ENCODE results near the gene STT3A. TPM values are rescaled to one million over a fixed set of nuclear protein-coding genes. Genes with fewer than 3 reads are reported as not detected.

The STT3A gene
- total and polyA plus RNA-seq, 4 donors = 47.5 to 176 (median 130) TPM

DNA sequence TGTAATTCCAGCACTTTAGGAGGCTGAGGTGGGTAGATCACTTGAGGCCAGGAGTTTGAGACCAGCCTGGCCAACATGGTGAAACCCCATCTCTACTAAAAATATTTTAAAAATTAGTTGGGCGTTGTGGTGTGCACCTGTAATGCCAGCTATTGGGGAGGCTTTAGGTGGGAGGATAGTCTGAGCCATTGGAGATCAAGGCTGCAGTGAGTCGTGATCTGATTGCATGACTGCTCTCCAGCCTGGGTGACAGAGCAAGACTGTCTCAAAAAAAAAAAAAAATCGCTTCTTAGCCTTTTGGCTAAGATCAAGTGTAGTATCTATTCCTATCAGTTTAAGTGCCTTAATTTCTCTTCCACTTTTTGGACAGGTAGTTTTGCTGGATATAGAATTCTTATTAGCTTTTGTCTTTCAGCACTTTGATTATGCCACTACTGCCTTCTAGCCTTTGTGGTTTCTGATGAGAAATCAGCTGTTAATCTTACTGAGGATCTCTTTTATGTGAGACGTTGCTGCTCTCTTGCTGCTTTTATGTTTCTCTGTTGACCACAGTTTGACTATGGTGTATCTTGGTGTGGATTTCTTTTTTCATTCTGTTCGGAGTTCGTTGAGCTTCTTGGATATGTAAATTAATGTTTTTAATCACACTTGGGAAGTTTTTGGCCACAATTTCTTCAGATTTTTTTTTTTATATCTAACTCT is 57.0 kb downstream of the STT3A start:
- Histone ChIP-seq H3K27ac (ENCODE audit: low read depth in 1 of 2, low read length in 2 of 2) (no peak overlapping the region), H3K27me3 (ENCODE audit: control insufficient read depth in 4 of 4, insufficient read depth in 4 of 4, low read length in 3 of 4) (no peaks in the 10 kb centered on the region), H3K36me3 (ENCODE audit: control insufficient read depth in 4 of 4, insufficient read depth in 3 of 4, low read depth in 1 of 4, low read length in 3 of 4) (no peaks in the 10 kb centered on the region), H3K4me3 (ENCODE audit: low read depth in 1 of 3, low read length in 3 of 3) (no peak overlapping the region), H3K9me3 (ENCODE audit: control insufficient read depth in 4 of 4, low read length in 3 of 4) (no peaks in the 10 kb centered on the region), H3K9ac (ENCODE audit: low read depth in 1 of 2, low read length in 2 of 2) (no peak overlapping the region), H3K4me1 (ENCODE audit: control insufficient read depth in 4 of 4, insufficient read depth in 4 of 4, low read length in 3 of 4) (no peaks in the 10 kb centered on the region)
- TF ChIP-seq, protein P1, sequence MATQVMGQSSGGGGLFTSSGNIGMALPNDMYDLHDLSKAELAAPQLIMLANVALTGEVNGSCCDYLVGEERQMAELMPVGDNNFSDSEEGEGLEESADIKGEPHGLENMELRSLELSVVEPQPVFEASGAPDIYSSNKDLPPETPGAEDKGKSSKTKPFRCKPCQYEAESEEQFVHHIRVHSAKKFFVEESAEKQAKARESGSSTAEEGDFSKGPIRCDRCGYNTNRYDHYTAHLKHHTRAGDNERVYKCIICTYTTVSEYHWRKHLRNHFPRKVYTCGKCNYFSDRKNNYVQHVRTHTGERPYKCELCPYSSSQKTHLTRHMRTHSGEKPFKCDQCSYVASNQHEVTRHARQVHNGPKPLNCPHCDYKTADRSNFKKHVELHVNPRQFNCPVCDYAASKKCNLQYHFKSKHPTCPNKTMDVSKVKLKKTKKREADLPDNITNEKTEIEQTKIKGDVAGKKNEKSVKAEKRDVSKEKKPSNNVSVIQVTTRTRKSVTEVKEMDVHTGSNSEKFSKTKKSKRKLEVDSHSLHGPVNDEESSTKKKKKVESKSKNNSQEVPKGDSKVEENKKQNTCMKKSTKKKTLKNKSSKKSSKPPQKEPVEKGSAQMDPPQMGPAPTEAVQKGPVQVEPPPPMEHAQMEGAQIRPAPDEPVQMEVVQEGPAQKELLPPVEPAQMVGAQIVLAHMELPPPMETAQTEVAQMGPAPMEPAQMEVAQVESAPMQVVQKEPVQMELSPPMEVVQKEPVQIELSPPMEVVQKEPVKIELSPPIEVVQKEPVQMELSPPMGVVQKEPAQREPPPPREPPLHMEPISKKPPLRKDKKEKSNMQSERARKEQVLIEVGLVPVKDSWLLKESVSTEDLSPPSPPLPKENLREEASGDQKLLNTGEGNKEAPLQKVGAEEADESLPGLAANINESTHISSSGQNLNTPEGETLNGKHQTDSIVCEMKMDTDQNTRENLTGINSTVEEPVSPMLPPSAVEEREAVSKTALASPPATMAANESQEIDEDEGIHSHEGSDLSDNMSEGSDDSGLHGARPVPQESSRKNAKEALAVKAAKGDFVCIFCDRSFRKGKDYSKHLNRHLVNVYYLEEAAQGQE (IDR thresholded peaks at IDR 0.05) = no peak
- TF ChIP-seq RAD21 (IDR thresholded peaks at IDR 0.05) (no peak), HNF4A (conservative IDR thresholded peaks at IDR 0.05) (no peak), FOXA1 (IDR thresholded peaks at IDR 0.05) (no peak), TAF1 (conservative IDR thresholded peaks at IDR 0.05) (no peak), EGR1 (IDR thresholded peaks at IDR 0.05; ENCODE audit: low read depth in 2 of 2) (no peak), HNF4G (IDR thresholded peaks at IDR 0.05) (no peak), SP1 (IDR thresholded peaks at IDR 0.05) (no peak), GABPA (IDR thresholded peaks at IDR 0.05 in 1 of 2, conservative IDR thresholded peaks at IDR 0.05 in 1 of 2) (no peak)
- TF ChIP-seq, protein P2, sequence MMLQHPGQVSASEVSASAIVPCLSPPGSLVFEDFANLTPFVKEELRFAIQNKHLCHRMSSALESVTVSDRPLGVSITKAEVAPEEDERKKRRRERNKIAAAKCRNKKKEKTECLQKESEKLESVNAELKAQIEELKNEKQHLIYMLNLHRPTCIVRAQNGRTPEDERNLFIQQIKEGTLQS (IDR thresholded peaks at IDR 0.05) = no peak
- TF ChIP-seq, protein P3, sequence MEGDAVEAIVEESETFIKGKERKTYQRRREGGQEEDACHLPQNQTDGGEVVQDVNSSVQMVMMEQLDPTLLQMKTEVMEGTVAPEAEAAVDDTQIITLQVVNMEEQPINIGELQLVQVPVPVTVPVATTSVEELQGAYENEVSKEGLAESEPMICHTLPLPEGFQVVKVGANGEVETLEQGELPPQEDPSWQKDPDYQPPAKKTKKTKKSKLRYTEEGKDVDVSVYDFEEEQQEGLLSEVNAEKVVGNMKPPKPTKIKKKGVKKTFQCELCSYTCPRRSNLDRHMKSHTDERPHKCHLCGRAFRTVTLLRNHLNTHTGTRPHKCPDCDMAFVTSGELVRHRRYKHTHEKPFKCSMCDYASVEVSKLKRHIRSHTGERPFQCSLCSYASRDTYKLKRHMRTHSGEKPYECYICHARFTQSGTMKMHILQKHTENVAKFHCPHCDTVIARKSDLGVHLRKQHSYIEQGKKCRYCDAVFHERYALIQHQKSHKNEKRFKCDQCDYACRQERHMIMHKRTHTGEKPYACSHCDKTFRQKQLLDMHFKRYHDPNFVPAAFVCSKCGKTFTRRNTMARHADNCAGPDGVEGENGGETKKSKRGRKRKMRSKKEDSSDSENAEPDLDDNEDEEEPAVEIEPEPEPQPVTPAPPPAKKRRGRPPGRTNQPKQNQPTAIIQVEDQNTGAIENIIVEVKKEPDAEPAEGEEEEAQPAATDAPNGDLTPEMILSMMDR (IDR thresholded peaks at IDR 0.05; ENCODE audit: low read depth, low read length, missing input control) = no peak
- no peak for DNase-seq (ENCODE audit: low spot score)
- 94% methylated on average over 6 of the region's 6 CpGs for WGBS

DNA sequence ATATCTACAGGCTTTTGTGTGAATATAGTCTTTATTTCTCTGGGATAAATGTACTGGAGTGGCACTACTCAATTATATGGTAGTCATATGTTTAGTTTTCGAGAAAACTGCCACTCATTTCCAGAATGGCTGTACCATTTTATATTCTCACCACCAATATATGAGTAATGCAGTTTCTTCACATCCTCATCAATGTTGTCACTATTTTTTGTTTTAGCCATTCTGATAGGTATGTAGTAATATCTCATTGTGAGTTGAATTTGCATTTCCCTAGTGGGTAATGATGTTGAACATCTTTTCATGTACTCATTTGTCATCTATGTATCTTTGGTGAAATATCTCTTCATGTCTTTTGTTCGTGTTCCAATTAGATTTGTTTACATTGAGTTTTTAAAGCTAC is 70.0 kb downstream of the STT3A start:
- TF ChIP-seq TAF1 (conservative IDR thresholded peaks at IDR 0.05) (no peak), GABPA (IDR thresholded peaks at IDR 0.05 in 1 of 2, conservative IDR thresholded peaks at IDR 0.05 in 1 of 2) (no peak), HNF4A (conservative IDR thresholded peaks at IDR 0.05) (no peak), HNF4G (IDR thresholded peaks at IDR 0.05) (no peak)
- TF ChIP-seq, protein P4, sequence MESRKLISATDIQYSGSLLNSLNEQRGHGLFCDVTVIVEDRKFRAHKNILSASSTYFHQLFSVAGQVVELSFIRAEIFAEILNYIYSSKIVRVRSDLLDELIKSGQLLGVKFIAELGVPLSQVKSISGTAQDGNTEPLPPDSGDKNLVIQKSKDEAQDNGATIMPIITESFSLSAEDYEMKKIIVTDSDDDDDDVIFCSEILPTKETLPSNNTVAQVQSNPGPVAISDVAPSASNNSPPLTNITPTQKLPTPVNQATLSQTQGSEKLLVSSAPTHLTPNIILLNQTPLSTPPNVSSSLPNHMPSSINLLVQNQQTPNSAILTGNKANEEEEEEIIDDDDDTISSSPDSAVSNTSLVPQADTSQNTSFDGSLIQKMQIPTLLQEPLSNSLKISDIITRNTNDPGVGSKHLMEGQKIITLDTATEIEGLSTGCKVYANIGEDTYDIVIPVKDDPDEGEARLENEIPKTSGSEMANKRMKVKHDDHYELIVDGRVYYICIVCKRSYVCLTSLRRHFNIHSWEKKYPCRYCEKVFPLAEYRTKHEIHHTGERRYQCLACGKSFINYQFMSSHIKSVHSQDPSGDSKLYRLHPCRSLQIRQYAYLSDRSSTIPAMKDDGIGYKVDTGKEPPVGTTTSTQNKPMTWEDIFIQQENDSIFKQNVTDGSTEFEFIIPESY (IDR thresholded peaks at IDR 0.05) = no peak
- no peak overlapping the region for H3K27ac ChIP-seq (ENCODE audit: low read depth in 1 of 2, low read length in 2 of 2)
- WGBS = 92% methylated on average over 2 of the region's 2 CpGs
- no peak overlapping the region for H3K9ac ChIP-seq (ENCODE audit: low read depth in 1 of 2, low read length in 2 of 2)
- no peaks in the 10 kb centered on the region for H3K27me3 ChIP-seq (ENCODE audit: control insufficient read depth in 4 of 4, insufficient read depth in 4 of 4, low read length in 3 of 4)
- no peak overlapping the region for H3K4me3 ChIP-seq (ENCODE audit: low read depth in 1 of 3, low read length in 3 of 3)
- DNase-seq (ENCODE audit: low spot score) = no peak
- no peaks in the 10 kb centered on the region for H3K9me3 ChIP-seq (ENCODE audit: control insufficient read depth in 4 of 4, low read length in 3 of 4)
- no peaks in the 10 kb centered on the region for H3K36me3 ChIP-seq (ENCODE audit: control insufficient read depth in 4 of 4, insufficient read depth in 3 of 4, low read depth in 1 of 4, low read length in 3 of 4)
- H3K4me1 ChIP-seq (ENCODE audit: control insufficient read depth in 4 of 4, insufficient read depth in 4 of 4, low read length in 3 of 4) = no peaks in the 10 kb centered on the region

All from liver (tissue), 9 donors.